Activated CD4-positive, alpha-beta T cell treated with anti-CD3 and anti-CD28 coated beads, Interleukin-2, Interleukin-6, amounts not matched to agents 100 ng/mL and 50 ng/mL, durations not matched to agents 16 hours and 8 hours (primary cell): ENCODE results near the gene REG3G.

Experiments used
- DNase-seq: peaks from one replicate; pipeline ENCODE4 v3.0.0-alpha.2; 2020

Gene REG3G

DNA sequence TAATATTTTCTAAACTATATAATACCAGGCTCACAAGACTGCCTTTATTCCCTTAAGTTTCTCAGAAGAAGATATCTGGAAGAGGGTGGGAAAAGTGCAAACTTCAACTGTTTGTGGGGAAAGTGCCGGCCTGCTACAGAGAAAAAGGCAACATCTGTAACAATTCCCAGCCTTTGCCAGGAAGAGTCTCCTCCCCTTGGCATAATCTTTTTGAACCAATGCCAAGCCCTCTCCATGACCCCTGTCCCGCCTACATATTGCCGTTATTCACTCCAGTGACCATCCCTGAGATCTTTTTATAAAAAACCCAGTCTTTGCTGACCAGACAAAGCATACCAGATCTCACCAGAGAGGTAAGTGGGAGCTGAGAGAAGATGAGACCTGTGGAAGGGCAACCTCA lies at the start of gene REG3G:
Gene REG3G (plus strand): TSS at position 282 of the 400 bp plus-strand sequence. CDS start 392 bp downstream, outside the sequence.
- no peak for DNase-seq

DNA sequence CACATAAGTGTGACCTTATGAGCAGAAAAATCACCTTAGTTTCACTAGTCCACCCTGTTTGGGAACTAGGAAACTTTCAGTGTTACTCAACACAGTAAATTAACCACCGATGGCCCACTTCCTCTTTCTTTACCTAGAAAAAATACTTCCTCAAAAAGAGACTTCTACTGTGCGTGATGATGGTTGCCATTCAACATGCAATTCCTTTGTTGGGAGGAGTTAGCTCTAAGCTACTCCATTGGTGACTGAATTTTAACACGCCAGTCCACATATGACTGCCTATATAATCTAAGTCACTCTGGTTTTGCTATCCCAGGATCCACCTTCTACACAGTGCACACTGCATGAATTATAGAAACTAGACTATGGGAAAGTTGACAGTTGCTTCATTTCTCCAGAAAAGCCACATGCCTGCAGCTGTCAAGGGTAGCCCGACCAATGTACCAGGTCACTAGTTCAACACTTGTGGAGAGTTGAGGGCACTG lies 47.8 kb upstream of the REG3G start:
- no peak for DNase-seq

DNA sequence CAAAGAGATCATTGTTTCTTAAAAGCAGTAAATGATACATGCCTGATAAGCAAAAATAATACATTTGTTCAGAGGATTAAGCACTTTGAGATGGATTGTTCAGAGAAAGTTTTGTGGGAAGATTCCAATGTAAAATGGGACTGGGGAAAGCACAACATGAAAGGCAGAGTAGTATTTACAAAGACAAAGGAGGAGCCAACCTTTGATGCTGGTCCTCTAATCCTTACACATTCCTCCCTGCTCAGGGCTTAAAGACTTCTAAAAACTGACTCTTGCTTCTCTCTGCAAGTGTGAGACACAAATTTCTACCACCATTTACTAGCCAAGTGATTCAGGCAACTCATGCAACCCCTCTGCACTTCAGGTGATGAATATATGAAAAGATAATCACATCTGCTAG lies 47.2 kb upstream of the REG3G start:
- no peak for DNase-seq

DNA sequence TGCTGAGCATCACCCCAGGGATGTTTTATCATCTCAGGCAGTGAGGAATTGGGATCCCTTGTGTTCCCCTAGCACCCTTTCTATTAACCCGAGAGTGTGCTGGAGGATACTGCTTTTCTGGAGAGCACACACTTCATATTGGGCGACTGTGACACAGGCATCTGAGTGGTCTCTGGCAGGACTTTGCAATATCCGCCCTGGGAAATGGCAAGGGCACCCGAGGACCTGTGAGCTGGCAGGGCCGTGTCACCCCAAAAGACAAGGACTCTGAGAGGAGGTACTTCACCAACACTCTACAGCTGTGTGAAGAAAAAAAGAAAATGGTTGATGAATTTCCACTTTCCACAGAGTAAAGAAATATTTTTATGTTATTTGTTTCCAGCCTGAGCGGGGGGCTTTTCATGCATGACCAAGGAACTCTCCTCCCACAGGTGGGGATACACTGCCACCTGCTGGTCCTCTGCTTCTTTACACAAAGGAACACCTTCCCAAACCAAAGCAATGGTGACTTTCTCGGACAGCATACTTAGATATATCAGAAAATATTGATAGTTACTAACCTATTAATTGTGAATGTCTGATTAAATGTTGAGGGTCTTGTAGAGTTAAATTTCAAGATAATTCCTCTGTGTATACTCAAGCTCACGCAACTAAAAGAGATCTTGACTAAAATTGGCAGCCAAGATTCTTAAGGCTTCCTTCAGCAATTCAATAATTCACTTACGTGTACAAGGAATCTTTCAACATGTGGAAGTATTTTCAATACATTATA lies 45.9 kb upstream of the REG3G start:
- peak; percentile 48 for DNase-seq

DNA sequence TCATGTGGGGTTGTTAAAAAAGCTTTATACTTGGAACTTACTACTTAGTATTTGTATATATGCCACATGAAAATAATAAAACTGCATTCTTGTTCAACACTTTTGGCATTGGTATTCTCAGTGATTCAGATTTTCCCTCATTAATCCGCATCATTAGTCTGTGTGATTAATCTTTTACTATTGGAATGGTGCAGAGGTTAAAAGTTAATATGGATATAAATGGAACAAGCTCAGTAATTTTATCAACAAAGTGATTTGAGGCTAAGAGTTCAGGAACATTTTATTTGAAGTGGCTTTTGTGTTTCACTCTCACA lies 45.4 kb upstream of the REG3G start:
- DNase-seq, result no peak

DNA sequence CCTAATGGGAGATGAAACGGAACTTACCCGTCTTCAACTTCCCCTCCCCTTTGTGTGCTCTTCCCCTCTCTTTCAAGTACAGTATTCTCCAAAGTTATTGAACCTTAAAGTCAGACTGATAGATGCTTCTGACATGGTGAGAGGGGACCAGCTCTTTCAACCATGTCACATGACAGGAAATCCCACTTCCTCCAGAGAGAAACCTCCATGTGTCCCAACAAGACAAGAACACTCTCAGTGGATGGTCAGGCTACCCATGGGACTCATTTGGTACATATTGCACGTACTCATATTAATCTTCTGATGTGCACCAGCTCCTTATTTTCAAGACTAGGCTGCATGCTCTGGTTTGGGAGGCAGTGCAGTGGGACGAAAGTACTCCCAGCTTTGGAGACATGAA lies 44.6 kb upstream of the REG3G start:
- no peak for DNase-seq

DNA sequence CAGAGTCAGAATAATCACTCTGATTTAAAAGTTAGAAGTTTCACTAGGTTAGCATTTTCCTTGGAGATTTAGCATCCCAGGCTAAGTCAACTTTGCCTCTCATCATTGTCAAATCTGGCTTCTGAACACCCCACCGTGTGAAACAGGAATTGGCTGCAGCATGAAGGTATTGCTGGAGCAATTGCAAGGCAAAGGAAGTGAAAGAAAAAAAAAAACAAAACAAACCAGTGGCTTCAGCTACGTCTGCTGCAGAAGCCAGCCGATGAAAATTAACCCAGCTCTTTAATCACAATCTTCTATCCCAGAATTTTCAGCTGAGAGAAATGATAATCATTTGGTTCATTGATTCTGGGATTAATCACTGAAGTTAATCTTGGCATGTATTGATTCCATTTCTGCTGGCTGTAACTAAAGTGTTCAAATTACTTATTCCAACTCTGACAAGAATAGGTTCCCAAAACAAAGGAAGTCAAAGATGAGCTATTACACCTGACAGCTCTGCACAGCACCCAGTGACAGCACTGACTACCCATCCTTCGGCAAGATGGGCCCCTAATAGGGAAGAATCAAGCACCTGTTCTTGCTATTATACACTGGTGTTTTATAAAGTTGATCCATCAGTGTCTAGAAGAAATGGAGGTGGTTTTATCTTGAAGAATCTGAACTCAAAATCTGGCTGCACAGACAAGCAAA lies 42.7 kb upstream of the REG3G start:
- DNase-seq, result no peak

DNA sequence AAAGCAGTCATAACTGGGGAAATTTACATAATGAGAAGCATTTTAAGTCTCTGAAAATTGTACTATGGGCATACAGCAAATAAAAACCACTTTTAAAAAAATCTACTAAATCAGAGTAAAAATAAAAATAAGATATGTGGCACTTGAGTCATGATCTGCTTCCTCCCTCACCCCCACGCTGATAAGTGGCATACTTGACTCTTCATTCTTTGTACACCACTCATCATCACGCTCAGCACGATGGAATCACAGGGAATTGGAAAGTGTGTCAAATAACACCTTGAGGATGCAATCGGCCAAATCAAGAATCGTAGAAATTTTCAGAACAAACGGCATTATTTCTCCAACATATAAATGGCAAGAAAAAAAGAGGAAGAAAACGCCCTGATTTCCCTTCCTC lies 41.1 kb upstream of the REG3G start:
- DNase-seq, result no peak

DNA sequence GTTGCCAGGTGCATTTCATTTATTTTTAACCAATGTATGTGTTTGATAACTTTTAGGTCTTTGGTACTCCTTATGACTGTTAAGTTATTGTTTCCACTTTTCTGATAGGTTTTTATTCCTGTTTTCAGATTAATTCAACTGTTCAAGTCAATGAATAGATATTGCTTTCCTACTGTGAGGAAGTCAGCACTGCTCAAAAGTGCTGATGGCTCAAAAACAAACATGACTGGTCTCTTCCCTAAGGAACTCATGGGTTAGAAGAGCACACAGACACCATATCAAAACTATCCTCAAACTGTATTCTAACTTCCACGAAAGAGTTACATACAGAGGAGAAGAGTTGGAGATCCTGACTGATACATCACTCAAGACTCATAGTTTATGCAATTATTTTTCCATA lies 39.9 kb upstream of the REG3G start:
- DNase-seq, result no peak

DNA sequence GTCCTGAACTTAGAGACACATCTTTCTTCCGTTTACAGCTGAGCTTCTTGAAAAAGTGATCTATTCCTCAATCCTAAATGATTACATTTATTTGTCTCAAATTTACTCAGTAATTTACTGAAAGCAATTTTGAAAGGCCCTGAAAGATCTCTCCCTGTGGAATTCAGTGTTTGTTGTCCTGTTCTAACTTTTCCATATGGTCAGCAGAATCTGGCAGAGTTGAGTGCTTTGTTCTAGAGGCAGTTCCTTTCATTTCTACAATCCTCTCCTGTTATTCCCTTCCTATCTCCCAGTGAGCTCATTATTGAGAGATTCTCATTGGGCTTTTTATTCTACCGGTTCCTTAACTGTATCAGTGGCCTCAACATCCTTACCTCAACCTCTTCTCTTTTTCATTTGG lies 36.5 kb upstream of the REG3G start:
- DNase-seq, result no peak

DNA sequence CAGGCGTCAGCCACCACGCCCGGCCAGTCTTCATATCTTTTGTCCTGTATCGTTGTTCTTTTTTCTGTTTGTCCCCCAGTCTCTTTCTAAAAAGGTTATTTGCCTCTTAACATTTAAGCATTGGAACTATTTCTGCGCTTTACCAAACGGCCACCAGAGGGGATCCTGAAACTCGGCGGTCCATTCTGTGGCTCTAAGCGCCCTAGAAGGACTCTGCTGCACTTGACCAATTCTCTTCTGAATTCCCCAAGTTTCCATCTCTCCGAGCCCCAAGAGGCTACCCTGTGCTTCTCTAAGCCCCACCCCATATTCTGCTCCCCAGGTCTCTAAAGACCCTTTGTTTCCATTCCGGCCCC lies 33.1 kb upstream of the REG3G start:
- no peak for DNase-seq

DNA sequence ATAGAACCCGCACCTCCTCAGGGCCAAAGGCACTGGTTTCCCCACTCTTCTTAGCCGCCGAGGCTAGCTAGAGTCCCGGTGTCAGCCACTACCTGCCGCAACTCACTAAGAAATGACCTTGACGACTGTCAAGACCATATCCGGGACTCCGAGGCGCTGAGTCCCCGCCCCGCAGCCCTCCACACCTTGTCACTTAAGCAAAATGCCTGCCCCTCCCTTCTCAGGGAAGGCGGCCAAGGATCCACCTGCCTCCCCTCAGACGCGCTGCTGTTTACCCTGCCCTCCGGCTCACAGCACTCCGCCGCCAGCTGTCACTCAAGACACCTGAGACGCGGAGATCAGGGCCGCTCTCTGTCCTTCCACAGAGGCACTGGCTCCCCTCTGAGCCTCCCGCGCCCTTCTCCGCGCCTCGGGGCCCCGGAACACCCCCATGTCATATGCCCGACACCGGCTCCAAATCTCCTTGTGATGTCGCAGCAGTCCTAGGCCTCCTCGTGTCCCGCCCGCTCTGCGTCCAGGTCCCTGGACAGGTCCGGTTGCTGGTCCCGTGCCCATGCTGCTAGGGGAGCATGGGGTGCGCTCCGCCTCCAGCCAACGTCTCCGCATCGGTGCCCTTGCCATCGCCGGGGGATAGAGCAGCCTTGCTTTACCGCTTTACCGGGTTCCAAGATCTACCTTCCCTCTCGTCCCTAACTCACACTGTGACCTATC lies 32.5 kb upstream of the REG3G start:
- no peak for DNase-seq

DNA sequence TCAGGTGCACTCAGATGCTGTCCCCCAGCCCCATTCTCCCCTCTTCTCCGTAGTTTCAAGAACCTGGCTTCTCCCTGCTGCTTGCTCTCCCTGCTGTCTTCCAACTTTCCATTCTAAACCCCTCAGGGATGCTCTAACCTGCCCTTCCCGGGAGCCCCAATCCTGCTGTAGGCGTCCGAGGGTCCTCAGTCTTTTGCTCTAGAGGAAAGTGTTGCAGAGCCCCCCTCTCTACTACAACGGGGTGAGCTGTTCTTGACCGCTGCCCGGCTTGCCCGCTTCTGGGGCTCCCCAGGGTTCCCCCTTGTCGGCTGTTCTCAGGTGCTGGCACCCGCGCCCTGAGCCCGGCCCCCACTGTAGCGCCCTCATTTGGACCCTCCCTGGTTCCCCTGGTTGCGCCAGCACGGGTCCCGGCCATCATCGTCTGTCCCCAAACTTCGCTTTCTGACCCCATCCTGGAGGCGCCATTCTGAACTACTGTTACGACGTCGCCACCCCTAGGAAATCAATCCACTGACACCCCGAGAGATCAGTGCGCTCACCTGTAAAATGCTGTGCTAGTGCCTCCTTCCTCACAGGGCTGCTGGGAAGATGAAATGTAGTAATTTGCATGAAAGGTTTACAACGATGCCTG lies 31.9 kb upstream of the REG3G start:
- DNase-seq, result no peak

DNA sequence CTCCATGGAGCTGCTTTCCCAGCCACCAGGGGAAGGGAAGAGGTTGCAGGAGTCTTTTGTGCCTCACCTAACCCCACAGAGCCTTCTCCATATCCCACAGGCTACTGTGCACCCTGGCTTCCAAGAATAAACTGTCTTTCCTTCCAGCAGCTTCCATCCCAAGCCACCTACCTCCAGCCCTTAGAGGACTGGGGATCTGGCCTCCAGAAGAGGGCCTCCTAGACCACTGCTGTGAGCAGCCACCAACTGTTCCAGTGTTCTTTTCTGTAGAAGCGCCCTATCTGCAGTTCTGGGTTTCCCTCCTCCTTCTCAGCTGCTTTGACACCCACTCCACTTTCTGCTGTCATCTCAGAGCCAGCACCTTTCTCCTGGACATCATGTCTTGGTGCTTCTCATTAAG lies 30.7 kb upstream of the REG3G start:
- no peak for DNase-seq

DNA sequence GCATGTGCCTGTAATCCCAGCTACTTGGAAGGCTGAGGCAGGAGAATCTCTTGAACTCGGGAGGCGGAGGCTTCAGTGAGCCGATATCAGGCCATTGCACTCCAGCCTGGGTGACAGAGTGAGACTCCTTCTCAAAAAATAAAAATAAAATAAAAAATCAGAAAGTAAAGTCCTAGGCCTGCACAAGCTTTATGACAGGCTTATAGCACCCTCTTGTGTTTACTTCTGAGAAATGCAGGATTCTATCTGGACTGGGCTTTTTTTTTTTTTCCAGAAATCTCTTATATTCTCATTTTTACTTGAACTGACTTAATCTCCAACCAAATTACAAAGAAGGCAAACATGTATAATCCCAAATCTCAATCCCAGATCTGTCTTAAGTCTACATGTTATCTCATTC lies 26.1 kb upstream of the REG3G start:
- no peak for DNase-seq

DNA sequence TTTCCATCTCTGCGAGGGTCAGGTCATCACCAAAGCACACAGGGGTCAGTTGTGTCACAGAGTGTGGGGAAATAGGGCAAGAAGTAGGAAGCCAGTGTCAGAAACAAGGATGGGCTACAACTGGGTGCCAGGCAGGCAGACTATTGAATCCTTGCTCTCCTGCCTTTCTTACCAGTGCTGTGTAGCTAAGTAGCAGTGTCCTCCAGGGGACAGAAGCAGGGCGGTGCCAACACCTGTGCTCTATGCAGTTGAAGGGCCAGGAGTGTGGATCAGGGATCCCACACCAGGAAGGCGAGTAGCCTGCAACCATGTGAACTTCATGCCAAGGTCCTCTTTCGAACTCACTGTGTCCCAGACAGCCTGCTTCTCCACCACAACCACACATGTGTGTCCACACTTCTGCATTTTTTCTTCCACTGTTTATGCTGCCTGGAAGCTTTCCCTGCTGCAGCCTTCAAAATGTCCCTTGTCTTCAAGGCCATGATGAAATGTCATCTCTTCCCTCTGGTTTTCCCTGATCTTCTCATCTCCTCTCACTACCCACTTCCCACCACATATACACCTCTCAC lies 25.4 kb upstream of the REG3G start:
- DNase-seq, result no peak

DNA sequence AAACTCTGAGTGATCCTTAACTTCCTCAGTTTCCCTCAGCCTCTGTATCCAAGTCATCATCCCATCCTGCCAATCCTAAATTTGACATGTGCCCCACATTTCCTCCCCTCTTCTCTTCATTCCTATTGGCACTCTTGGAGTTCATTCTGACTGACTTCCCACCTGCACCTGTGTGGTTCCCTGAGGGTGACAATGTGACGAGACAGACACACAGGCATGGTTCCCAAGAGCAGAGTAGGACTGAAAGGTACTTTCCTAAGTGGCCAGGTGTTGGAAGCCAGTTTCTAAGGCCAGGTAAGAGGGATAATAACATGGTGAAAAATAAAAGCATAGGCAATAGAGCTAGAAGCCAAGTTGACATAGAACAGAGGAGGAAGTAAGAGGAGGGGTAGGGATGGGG lies 24.2 kb upstream of the REG3G start:
- no peak for DNase-seq

DNA sequence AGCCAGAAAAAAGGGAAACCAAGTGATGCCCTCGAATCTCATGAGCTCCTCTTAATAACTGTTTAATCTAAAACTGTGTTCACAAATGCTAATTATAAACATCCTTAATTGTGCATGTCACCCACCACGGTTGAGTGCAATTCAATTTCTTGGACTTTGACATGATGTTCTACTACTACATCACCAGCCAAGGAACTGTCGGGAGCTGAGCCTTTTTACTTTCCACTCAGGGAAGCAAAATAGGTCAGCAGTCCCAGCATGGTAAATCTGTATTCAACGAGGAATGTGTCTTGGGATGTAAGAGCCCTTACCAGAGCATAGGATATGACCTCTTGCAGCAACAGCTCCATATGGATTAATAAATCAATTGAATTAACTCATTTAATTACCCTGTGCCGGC lies 20.8 kb upstream of the REG3G start:
- DNase-seq, result no peak

DNA sequence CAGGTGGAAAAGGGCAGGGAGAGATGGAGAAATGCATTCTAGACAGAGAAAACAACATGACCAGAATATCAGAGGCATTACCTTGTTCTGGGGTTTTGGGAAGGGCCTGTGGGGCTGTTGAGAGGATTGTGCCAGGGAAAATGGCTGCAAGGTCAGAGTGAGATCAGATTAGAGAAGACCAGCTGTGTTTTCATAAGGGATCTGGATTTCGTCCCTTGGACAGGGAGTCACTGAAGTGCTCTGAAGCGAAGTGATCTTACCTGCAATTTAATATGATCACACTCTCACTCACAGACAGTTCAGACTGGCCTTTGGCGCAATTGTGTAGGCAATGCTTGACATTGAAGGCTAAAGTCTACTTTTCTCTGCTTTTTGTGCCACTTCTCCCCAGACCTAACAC lies 20.3 kb upstream of the REG3G start:
- DNase-seq, result no peak

DNA sequence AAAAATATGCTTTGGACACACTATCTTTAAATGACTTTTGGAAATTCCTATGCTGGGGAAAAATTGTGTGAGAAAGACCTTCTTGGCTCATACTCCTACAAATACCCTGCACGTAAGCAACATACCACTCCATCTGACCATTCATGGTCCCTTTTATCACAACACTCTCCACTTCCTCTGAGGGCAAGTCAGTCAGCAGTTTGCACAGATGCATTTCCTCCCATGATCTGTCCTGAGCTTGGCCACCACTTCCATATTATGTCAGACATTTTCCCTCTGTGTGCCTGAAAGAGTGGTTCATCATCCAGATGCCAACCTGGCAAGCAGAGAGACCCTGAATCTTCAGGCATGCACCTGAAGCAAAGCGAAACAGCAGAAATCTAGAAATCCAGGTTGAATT lies 16.1 kb upstream of the REG3G start:
- no peak for DNase-seq

DNA sequence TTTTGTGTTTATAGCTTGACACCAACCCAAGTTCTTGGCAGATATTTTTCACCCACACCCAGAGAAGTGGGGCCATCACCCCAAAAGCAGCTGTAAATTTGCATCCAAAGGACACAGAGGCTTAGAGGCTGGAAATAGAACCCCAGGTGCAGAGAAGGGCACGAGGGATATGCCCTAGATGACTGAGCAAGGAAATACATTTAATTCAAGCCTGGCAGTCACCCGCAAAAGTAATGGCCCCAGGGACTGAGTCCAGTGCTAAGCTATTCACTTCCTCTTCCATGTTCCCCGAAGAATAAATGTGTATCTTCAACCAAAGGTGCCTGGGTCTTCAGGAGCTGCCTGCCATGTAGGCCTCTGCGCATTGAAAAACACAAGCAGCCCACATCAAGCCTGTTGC lies 14.0 kb upstream of the REG3G start:
- DNase-seq, result no peak

DNA sequence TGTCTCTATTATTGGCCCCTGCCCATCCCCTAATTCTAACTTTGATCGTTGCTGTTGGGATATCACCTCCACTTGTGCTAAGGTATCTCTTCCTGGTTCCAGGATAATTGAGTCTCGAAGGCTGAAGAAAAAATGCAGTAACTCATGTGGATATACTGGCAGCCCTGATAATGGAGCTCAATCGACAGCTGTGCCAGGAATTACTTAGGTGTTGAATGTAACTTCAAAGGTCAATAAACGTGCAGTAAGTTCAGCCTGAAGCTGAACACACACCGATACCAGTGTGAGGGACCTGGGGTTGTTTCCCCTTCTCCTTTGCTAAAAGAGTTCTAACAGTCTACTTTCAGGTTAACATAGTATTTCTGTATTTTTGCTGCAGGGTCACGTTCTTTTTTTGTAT lies 11.9 kb upstream of the REG3G start:
- no peak for DNase-seq

DNA sequence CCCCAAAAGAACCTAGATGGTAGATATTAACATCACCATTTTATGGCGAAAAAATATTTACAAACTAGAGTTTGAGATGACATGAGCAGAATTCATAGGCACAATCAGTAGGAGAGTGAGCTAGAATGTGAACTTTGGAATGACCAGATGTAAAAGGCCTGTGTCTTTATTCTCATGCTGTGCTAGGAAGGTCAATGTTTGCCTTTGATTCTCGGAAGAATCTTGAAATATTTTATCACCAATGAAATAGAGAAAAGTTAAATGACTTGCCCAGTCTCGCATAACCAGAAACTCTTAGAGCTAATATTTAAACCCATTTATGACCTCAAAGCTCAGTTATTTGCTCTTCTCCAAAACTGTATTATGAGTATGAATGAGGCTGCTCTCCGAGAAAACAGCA lies 9.2 kb upstream of the REG3G start:
- no peak for DNase-seq
